ENCODE data around the gene WDR62. TPM values are rescaled to one million over a fixed set of nuclear protein-coding genes. Genes with fewer than 3 reads are reported as not detected.

WDR62 gene
- total and polyA plus RNA-seq, 10 of the 15 experiments (the other 5 are each of a cell fraction or from before 2014, with no cell fraction given): 0.08 to 20.6 (median 10.9) TPM

DNA sequence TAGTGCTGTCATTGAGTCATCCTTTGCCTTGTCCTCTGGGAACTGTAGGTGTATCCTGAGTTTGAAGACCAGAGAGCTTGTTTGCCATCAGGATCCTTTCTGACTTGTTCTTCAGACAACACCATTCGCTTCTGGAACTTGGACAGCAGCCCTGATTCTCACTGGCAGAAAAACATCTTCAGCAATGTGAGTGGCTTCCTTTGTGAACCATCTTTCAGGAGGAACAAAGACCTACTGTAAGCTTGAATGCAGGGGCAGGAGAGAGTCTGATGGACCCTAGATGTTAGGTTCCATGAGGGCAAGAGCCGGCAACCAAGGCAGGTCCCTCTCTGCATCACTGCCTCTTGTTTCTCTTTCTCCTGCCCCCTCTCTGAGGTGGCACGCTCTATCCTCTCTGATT lies 26.7 kb downstream of the WDR62 start (continued):
- TF ChIP-seq, protein P1, sequence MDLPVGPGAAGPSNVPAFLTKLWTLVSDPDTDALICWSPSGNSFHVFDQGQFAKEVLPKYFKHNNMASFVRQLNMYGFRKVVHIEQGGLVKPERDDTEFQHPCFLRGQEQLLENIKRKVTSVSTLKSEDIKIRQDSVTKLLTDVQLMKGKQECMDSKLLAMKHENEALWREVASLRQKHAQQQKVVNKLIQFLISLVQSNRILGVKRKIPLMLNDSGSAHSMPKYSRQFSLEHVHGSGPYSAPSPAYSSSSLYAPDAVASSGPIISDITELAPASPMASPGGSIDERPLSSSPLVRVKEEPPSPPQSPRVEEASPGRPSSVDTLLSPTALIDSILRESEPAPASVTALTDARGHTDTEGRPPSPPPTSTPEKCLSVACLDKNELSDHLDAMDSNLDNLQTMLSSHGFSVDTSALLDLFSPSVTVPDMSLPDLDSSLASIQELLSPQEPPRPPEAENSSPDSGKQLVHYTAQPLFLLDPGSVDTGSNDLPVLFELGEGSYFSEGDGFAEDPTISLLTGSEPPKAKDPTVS (IDR thresholded peaks at IDR 0.05; ENCODE audit: low read depth, low read length): no peak
- TF ChIP-seq NFYA (IDR thresholded peaks at IDR 0.05; ENCODE audit: borderline replicate concordance, low read depth, low read length): no peak
- TF ChIP-seq, protein P2, sequence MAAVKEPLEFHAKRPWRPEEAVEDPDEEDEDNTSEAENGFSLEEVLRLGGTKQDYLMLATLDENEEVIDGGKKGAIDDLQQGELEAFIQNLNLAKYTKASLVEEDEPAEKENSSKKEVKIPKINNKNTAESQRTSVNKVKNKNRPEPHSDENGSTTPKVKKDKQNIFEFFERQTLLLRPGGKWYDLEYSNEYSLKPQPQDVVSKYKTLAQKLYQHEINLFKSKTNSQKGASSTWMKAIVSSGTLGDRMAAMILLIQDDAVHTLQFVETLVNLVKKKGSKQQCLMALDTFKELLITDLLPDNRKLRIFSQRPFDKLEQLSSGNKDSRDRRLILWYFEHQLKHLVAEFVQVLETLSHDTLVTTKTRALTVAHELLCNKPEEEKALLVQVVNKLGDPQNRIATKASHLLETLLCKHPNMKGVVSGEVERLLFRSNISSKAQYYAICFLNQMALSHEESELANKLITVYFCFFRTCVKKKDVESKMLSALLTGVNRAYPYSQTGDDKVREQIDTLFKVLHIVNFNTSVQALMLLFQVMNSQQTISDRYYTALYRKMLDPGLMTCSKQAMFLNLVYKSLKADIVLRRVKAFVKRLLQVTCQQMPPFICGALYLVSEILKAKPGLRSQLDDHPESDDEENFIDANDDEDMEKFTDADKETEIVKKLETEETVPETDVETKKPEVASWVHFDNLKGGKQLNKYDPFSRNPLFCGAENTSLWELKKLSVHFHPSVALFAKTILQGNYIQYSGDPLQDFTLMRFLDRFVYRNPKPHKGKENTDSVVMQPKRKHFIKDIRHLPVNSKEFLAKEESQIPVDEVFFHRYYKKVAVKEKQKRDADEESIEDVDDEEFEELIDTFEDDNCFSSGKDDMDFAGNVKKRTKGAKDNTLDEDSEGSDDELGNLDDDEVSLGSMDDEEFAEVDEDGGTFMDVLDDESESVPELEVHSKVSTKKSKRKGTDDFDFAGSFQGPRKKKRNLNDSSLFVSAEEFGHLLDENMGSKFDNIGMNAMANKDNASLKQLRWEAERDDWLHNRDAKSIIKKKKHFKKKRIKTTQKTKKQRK (IDR thresholded peaks at IDR 0.05; ENCODE audit: low read depth, low read length): no peak

DNA sequence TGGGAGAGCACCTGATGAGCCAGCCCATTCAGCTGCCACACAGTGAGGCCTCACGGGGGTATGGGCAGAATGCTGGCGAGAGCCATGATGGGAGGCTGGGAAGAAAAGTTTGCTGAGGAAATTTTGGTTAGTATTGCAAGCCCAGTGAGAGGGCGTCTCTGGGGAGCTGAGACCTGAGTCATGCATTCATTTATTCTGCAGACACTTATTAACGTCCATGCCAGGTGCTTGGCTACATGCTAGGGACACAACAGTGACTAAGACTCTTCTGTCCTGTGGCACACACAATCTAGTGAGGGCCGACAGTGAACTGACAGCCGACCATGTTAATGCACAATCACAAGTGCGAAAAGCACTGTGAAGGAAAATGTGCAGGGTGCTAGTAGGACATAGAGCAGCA lies 27.2 kb downstream of the WDR62 start:
- ATAC-seq: no peak
- ChIA-PET POLR2A (no interaction called here), CTCF (no interaction called here)
- no peak for TF ChIP-seq GABPA (IDR thresholded peaks at IDR 0.05; ENCODE audit: low read depth)
- TF ChIP-seq, protein P3, sequence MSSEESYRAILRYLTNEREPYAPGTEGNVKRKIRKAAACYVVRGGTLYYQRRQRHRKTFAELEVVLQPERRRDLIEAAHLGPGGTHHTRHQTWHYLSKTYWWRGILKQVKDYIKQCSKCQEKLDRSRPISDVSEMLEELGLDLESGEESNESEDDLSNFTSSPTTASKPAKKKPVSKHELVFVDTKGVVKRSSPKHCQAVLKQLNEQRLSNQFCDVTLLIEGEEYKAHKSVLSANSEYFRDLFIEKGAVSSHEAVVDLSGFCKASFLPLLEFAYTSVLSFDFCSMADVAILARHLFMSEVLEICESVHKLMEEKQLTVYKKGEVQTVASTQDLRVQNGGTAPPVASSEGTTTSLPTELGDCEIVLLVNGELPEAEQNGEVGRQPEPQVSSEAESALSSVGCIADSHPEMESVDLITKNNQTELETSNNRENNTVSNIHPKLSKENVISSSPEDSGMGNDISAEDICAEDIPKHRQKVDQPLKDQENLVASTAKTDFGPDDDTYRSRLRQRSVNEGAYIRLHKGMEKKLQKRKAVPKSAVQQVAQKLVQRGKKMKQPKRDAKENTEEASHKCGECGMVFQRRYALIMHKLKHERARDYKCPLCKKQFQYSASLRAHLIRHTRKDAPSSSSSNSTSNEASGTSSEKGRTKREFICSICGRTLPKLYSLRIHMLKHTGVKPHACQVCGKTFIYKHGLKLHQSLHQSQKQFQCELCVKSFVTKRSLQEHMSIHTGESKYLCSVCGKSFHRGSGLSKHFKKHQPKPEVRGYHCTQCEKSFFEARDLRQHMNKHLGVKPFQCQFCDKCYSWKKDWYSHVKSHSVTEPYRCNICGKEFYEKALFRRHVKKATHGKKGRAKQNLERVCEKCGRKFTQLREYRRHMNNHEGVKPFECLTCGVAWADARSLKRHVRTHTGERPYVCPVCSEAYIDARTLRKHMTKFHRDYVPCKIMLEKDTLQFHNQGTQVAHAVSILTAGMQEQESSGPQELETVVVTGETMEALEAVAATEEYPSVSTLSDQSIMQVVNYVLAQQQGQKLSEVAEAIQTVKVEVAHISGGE (CRISPR knock-in tag; IDR thresholded peaks at IDR 0.05): no peak
- TF ChIP-seq, protein P4, sequence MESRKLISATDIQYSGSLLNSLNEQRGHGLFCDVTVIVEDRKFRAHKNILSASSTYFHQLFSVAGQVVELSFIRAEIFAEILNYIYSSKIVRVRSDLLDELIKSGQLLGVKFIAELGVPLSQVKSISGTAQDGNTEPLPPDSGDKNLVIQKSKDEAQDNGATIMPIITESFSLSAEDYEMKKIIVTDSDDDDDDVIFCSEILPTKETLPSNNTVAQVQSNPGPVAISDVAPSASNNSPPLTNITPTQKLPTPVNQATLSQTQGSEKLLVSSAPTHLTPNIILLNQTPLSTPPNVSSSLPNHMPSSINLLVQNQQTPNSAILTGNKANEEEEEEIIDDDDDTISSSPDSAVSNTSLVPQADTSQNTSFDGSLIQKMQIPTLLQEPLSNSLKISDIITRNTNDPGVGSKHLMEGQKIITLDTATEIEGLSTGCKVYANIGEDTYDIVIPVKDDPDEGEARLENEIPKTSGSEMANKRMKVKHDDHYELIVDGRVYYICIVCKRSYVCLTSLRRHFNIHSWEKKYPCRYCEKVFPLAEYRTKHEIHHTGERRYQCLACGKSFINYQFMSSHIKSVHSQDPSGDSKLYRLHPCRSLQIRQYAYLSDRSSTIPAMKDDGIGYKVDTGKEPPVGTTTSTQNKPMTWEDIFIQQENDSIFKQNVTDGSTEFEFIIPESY (IDR thresholded peaks at IDR 0.05): no peak
- no peak for TF ChIP-seq NFYA (IDR thresholded peaks at IDR 0.05; ENCODE audit: borderline replicate concordance, low read depth, low read length)
- TF ChIP-seq, protein P5, sequence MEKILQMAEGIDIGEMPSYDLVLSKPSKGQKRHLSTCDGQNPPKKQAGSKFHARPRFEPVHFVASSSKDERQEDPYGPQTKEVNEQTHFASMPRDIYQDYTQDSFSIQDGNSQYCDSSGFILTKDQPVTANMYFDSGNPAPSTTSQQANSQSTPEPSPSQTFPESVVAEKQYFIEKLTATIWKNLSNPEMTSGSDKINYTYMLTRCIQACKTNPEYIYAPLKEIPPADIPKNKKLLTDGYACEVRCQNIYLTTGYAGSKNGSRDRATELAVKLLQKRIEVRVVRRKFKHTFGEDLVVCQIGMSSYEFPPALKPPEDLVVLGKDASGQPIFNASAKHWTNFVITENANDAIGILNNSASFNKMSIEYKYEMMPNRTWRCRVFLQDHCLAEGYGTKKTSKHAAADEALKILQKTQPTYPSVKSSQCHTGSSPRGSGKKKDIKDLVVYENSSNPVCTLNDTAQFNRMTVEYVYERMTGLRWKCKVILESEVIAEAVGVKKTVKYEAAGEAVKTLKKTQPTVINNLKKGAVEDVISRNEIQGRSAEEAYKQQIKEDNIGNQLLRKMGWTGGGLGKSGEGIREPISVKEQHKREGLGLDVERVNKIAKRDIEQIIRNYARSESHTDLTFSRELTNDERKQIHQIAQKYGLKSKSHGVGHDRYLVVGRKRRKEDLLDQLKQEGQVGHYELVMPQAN (conservative IDR thresholded peaks at IDR 0.05): no peak
- no peak for TF ChIP-seq TARDBP (IDR thresholded peaks at IDR 0.05; ENCODE audit: borderline replicate concordance)

More for the DNA sequence above, 27.2 kb downstream of the WDR62 start:
- H3K27ac ChIP-seq (ENCODE audit: control insufficient read depth, insufficient read depth): no peak overlapping the region
- BruUV-seq (replicated peaks): no TSS peak
- H3K79me2 ChIP-seq (ENCODE audit: control insufficient read depth, insufficient read depth, low read length): no peaks in the 10 kb centered on the region
- no peak overlapping the region for H3K4me3 ChIP-seq
- no peaks in the 10 kb centered on the region for H3K9me3 ChIP-seq (replicated peaks; ENCODE audit: control insufficient read depth, insufficient read depth, low read length)
- RAD21 ChIA-PET (ENCODE audit: unreplicated experiment): no interaction called here
- H2AFZ ChIP-seq (ENCODE audit: control insufficient read depth, low read depth, low read length): no peak overlapping the region
- no peaks in the 10 kb centered on the region for H3K27me3 ChIP-seq (replicated peaks in 1 of 2; ENCODE audit: control insufficient read depth in 2 of 2, insufficient read depth in 2 of 2, low read length in 1 of 2)
- intact Hi-C loops (cut with micrococcal nuclease; ENCODE audit: unreplicated experiment): no loop called here
- SMC1A ChIA-PET (ENCODE audit: uncharacterized antibody, unreplicated experiment): no interaction called here
- H3K36me3 ChIP-seq (ENCODE audit: control insufficient read depth in 2 of 2, insufficient read depth in 2 of 2, low read length in 1 of 2): peaks cover 22 to 27% of the 10 kb centered on the region in 2 experiments; a peak in 3 of 4 replicates
- no peak overlapping the region for H3K9ac ChIP-seq (ENCODE audit: control insufficient read depth, insufficient read depth, low read length)
- DNase-seq (ENCODE audit: low read depth, low spot score) (no peak), FAIRE-seq (no peak)
- H3K4me1 ChIP-seq (ENCODE audit: control insufficient read depth, insufficient read depth, low read length): no peaks in the 10 kb centered on the region
- 81% methylated on average over 7 of the region's 7 CpGs for WGBS (ENCODE audit: insufficient coverage, insufficient replicate concordance, low lambda C conversion rate, missing lambda C conversion rate)
- no peaks in the 10 kb centered on the region for H4K20me1 ChIP-seq (ENCODE audit: control insufficient read depth, insufficient read depth)
- in situ Hi-C loops (cut with MboI): no loop called here
- no peak overlapping the region for H3K4me2 ChIP-seq (ENCODE audit: control insufficient read depth, insufficient read depth)
